Prostate gland (tissue), 2 donors: Measurements from ENCODE around the gene DNAJC5G.

Experiments
- CTCF ChIP-seq, 4 experiments: fragments of 200-600 bp in 2 of 4; fragments of 450-650 bp in 2 of 4; sonication (generic) in 2 of 4; IDR thresholded peaks; 1 replicate in 3 of 4; 2 replicates in 1 of 4; pipeline ENCODE4 v1.5.1; 2016 to 2019; ENCODE audit warnings: antibody characterized with exemption in 4 of 4, mild to moderate bottlenecking in 2 of 4, moderate library complexity in 2 of 4
- POLR2A ChIP-seq: fragments of 450-650 bp; IDR thresholded peaks from one replicate; pipeline ENCODE4 v1.6.1; 2016; ENCODE audit warnings: antibody characterized with exemption, mild to moderate bottlenecking
- POLR2AphosphoS5 ChIP-seq: sonication (generic); formaldehyde crosslinking; IDR thresholded peaks from one replicate; pipeline ENCODE4 v1.6.1; 2017; ENCODE audit warnings: antibody characterized with exemption

GRCh38 chr2:27262379-27263286 is 12.6 kb upstream of the DNAJC5G start, which contains the start of gene SLC30A3:
- TF ChIP-seq CTCF (IDR thresholded peaks at IDR 0.05): no peak
- TF ChIP-seq POLR2A: no peak
- no peak for TF ChIP-seq POLR2AphosphoS5
